HG03097 (cell line): ENCODE measurements around the gene STKLD1.
"Not testable (repeated sequence)": the region's sequence is repeated elsewhere in the genome, so short reads cannot be mapped to it uniquely, and the experiment has no call there.

ENCODE experiments used
- ATAC-seq: cut with Tn5 transposase; IDR thresholded peaks from one replicate; pipeline ENCODE4 v1.9.1; 2021; ENCODE audit not compliant: unreplicated experiment, low FRiP score

Gene STKLD1

GRCh38 chr9:133433351-133433843 is 57.2 kb downstream of the STKLD1 start:
- ATAC-seq: no peak

GRCh38 chr9:133436681-133437080 is 60.5 kb downstream of the STKLD1 start:
- no peak for ATAC-seq

DNA sequence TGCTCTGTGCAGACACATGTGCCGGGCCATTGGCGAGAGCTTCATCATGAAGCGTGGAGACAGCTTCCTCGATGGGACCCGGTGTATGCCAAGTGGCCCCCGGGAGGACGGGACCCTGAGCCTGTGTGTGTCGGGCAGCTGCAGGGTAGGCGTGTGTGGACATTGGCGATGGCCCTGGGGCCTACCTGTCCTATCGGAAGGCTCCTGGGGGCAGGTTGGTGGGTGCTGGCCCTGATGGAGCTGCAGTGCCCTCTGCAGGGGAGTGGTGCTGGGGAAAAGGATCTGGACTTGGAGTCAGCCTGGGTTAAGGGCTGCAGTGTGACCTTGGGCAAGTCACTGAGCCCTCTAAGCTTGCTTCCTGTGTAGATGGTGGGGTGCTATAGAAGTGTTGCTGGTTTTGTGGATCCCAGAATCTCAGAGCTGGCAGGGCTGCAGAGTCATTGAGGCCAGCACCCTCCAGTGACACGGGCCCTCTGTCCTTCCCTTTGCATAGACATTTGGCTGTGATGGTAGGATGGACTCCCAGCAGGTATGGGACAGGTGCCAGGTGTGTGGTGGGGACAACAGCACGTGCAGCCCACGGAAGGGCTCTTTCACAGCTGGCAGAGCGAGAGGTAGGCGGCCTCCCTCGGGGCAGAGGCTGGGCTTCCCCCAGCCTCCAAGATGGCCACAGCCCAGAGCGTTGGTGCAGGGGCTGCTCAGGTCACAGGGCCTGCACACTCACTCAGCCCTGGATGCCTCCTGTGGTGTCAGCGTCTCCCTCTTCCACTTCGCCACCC is 61.8 kb downstream of the STKLD1 start:
- ATAC-seq: no peak

GRCh38 chr9:133439337-133439736 is 63.2 kb downstream of the STKLD1 start:
- ATAC-seq: no peak

DNA sequence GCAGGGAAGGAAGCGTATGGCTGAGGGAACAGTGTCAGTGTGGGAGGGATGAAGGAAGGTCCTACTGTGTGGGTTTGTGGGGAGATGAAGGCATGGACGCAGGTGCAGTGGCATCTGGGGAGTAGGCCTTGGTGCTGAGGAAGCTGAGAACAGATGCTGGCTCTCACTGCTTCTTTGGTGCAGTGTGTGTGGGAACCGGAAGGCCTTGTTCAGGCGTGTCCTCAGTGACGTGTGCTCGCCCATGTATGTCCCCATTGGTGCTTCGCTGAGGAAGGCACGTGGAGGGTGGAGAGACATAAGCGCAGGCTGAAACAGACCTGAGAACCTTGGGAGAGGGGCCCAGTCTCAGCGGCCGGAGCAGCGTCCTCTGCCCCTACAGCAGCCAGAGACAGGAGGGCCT is 64.7 kb downstream of the STKLD1 start:
- no peak for ATAC-seq

DNA sequence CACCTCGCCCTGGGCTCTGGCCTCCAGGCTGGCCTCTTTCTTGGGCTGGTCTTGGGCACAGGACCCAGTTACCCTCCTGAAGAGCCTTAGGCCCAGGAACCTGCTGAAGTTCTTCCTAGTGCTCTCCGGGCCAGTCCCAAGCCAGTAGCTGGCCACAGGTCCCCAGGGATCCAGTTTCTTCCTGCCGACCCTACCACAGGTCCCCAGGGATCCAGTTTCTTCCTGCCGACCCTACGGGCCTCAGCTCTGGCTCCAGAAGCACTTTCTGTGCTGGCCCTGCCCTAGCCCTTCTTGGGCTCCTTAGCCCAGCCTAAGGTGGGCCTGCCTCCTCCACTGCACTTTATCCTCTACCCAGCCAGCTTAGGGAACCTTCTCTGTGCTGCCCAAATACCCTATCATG is 65.4 kb downstream of the STKLD1 start:
- no peak for ATAC-seq

GRCh38 chr9:133443248-133443647 is 67.1 kb downstream of the STKLD1 start:
- no peak for ATAC-seq

- ATAC-seq: no peak
Measured at GRCh38 chr9:133443982-133444381, 67.8 kb downstream of the STKLD1 start.

- ATAC-seq: no peak
Measured at GRCh38 chr9:133445293-133445969, 69.3 kb downstream of the STKLD1 start.

DNA sequence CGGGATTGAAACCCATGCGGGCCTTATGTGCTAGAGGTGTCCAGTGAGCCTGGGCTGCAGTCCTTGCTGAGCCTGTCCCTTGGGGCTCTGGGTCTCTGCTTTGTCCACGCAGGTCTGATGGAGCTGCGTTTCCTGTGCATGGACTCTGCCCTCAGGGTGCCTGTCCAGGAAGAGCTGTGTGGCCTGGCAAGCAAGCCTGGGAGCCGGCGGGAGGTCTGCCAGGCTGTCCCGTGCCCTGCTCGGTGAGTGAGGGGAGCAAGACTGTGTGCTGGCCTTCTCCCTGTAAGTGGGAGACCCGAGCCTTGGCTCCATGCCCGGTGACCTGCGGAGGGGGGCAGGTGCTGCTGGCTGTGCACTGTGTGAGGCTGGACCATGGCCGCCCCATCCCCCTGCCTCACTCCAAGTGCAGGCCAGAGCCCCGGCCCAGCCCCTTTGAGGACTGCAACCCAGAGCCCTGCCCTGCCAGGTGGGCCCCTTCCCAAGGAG is 72.4 kb downstream of the STKLD1 start:
- ATAC-seq: no peak

DNA sequence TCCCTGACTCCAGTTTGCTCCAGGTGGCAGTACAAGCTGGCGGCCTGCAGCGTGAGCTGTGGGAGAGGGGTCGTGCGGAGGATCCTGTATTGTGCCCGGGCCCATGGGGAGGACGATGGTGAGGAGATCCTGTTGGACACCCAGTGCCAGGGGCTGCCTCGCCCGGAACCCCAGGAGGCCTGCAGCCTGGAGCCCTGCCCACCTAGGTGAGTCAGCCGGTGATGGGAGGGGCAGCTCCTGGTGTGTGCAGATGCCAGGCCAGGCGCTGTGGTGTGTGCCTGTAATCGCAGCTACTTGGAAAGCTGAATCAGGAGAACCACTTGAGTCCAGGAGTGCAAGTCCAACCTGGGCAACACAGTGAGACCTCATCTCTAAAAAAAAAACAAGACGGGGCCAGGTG is 73.6 kb downstream of the STKLD1 start:
- no peak for ATAC-seq

DNA sequence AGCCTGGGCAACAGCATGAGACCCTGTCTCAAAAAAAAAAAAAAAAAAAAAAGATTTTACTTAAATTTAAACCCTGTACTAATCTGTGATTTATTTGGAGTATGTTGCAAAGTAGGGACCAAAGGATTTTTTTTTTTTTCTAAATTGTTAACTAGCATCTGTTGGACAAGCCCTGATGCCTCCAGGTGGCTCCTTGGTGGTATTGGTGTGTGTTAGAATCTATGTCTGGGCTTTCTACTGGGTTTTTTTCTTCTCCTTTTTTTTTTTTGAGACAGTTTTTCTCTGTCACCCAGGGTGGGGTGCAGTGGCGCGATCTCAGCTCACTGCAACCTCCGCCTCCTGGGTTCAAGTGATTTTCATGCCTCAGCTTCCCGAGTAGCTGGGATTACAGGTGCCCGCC is 75.7 kb downstream of the STKLD1 start:
- ATAC-seq: not testable (repeated sequence)

DNA sequence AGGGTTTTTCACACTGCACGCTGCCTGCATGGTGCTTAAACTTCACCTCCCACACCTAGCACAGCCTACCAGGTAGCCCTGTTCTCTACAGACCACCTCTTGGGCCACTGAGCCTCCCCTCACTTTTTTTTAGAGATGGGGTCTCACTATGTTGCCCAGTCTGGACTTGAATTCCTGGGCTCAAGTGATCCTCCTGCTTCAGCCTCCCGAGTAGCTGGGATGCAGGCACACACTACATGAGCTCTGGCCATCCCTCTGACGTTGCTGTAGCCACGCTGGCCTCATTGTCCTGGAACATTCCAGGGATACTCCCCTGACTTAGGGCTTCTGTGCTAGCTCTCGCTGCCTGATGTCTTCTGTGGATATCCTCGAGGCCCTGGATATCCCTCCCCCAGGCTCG is 76.4 kb downstream of the STKLD1 start:
- ATAC-seq: no peak

DNA sequence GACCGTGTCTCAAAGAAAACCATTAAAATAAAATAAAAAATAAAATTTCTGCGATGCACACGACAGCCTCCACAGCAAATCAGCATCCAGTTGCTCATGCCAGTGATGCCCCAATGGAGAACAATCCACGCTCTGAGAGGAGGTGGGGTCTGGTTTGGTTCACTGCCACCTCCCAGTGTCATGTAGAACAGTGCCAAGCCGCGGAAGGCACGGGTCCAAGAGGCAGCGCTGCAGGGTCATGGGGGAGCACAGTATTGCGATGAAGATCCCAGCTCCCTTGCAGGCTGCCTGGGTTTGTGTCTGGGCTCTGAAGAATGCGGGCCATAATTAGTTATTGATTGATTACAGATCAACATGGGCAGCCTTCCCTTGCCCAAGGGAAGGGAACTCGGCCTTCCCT is 77.5 kb downstream of the STKLD1 start:
- no peak for ATAC-seq

DNA sequence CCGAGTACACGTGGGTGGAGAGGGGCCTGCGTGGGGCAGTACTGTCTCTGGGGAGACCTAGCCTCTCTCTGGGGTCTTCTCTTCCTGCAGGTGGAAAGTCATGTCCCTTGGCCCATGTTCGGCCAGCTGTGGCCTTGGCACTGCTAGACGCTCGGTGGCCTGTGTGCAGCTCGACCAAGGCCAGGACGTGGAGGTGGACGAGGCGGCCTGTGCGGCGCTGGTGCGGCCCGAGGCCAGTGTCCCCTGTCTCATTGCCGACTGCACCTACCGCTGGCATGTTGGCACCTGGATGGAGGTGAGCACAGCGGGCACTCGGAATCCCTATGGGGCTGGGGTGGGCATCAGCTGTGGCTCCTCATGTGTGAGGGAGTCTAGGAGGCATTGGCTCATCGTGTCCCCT is 78.2 kb downstream of the STKLD1 start:
- ATAC-seq: no peak

DNA sequence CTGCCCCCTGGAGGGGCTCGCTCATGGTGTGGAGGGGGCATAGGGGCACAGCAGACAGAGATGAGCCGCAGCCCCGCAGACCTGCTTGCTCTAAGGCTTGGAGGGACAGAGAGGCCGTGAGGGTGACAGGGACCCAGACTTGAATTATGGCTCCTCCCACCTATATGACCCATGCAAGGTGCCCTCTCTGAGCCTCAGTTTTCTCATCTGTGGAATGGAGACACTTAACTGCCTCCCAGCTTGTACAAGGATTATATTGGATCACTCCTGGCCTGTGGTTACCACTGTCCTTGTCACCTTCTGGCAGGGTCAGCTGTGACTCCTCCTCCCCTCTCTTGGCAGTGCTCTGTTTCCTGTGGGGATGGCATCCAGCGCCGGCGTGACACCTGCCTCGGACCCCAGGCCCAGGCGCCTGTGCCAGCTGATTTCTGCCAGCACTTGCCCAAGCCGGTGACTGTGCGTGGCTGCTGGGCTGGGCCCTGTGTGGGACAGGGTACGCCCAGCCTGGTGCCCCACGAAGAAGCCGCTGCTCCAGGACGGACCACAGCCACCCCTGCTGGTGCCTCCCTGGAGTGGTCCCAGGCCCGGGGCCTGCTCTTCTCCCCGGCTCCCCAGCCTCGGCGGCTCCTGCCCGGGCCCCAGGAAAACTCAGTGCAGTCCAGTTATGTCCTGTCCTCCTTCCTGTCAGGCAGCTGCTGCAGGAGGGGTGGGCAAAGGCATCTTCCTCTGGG is 78.9 kb downstream of the STKLD1 start:
- ATAC-seq: no peak
